ENCODE measurements around the gene EDN3. TPM values are rescaled to one million over a fixed set of nuclear protein-coding genes. Genes with fewer than 3 reads are reported as not detected.

Gene EDN3
- total RNA-seq (not detected in 2 replicates), polyA plus RNA-seq (not detected in 2 replicates), polyA minus RNA-seq (ENCODE audit: low replicate concordance) (not detected in 2 replicates)
- polyA plus RNA-seq (2012): not detected in 2 replicates

- Histone ChIP-seq H3K4me1 (ENCODE audit: control insufficient read depth, extremely low read depth, insufficient read depth, low read length) (no peaks in the 10 kb centered on the region), H3K36me3 (ENCODE audit: control insufficient read depth, insufficient read depth, low read length) (no peaks in the 10 kb centered on the region), H4K20me1 (ENCODE audit: control insufficient read depth, extremely low read depth, insufficient read depth, low read length) (no peaks in the 10 kb centered on the region), H3K4me3 (replicated peaks in 1 of 4; ENCODE audit: control extremely low read depth in 1 of 4, insufficient read depth in 1 of 4, low read depth in 3 of 4, low read length in 4 of 4) (no peak within 1 kb of the TSS), H3K9ac (ENCODE audit: insufficient read depth, low read length) (no peak within 1 kb of the TSS), H3K27me3 (ENCODE audit: control insufficient read depth, insufficient read depth, low read length) (no peaks in the 10 kb centered on the region), H3K79me2 (ENCODE audit: control insufficient read depth, insufficient read depth, low read length) (no peaks in the 10 kb centered on the region), H3K27ac (ENCODE audit: insufficient read depth, low read length) (no peak within 1 kb of the TSS), H3K9me3 (ENCODE audit: control insufficient read depth, insufficient read depth, low read depth, low read length) (no peaks in the 10 kb centered on the region), H2AFZ (ENCODE audit: low read length) (no peak within 1 kb of the TSS), H3K4me2 (ENCODE audit: extremely low read depth, insufficient read depth, low read length) (no peak within 1 kb of the TSS)
- no peak for DNase-seq (ENCODE audit: low read depth in 2 of 2)
- TF ChIP-seq CTCF (conservative IDR thresholded peaks at IDR 0.05 in 1 of 2, IDR thresholded peaks at IDR 0.05 in 1 of 2; ENCODE audit: low read depth in 1 of 2, low read length in 2 of 2) (no peak), EZH2 (IDR thresholded peaks at IDR 0.05; ENCODE audit: low read length, missing control alignments) (no peak)
These were observed at the start of gene EDN3 for GRCh38 chr20:59300333-59301081. TSS of gene EDN3 (plus strand) at chr20:59300611. CDS start at chr20:59300813, 202 bp downstream.

- TF ChIP-seq CTCF (conservative IDR thresholded peaks at IDR 0.05 in 1 of 2, IDR thresholded peaks at IDR 0.05 in 1 of 2; ENCODE audit: low read depth in 1 of 2, low read length in 2 of 2): no peak
- no peak for TF ChIP-seq EZH2 (IDR thresholded peaks at IDR 0.05; ENCODE audit: low read length, missing control alignments)
- Histone ChIP-seq H3K9me3 (ENCODE audit: control insufficient read depth, insufficient read depth, low read depth, low read length) (no peaks in the 10 kb centered on the region), H3K4me2 (ENCODE audit: extremely low read depth, insufficient read depth, low read length) (no peak overlapping the region), H2AFZ (ENCODE audit: low read length) (no peak overlapping the region), H3K36me3 (ENCODE audit: control insufficient read depth, insufficient read depth, low read length) (no peaks in the 10 kb centered on the region), H3K79me2 (ENCODE audit: control insufficient read depth, insufficient read depth, low read length) (no peaks in the 10 kb centered on the region), H3K4me1 (ENCODE audit: control insufficient read depth, extremely low read depth, insufficient read depth, low read length) (no peaks in the 10 kb centered on the region), H4K20me1 (ENCODE audit: control insufficient read depth, extremely low read depth, insufficient read depth, low read length) (no peaks in the 10 kb centered on the region), H3K27me3 (ENCODE audit: control insufficient read depth, insufficient read depth, low read length) (no peaks in the 10 kb centered on the region), H3K9ac (ENCODE audit: insufficient read depth, low read length) (no peak overlapping the region), H3K4me3 (replicated peaks in 1 of 4; ENCODE audit: control extremely low read depth in 1 of 4, insufficient read depth in 1 of 4, low read depth in 3 of 4, low read length in 4 of 4) (no peak overlapping the region), H3K27ac (ENCODE audit: insufficient read depth, low read length) (no peak overlapping the region)
- no peak for DNase-seq (ENCODE audit: low read depth in 2 of 2)
These were observed 47.1 kb upstream of the EDN3 start for GRCh38 chr20:59253325-59253724.

GRCh38 chr20:59253779-59254319 lies 46.6 kb upstream of the EDN3 start:
- no peak for DNase-seq (ENCODE audit: low read depth in 2 of 2)
- Histone ChIP-seq H3K4me2 (ENCODE audit: extremely low read depth, insufficient read depth, low read length) (no peak overlapping the region), H3K79me2 (ENCODE audit: control insufficient read depth, insufficient read depth, low read length) (no peaks in the 10 kb centered on the region), H3K4me3 (replicated peaks in 1 of 4; ENCODE audit: control extremely low read depth in 1 of 4, insufficient read depth in 1 of 4, low read depth in 3 of 4, low read length in 4 of 4) (no peak overlapping the region), H3K36me3 (ENCODE audit: control insufficient read depth, insufficient read depth, low read length) (no peaks in the 10 kb centered on the region), H3K27me3 (ENCODE audit: control insufficient read depth, insufficient read depth, low read length) (no peaks in the 10 kb centered on the region), H4K20me1 (ENCODE audit: control insufficient read depth, extremely low read depth, insufficient read depth, low read length) (no peaks in the 10 kb centered on the region), H2AFZ (ENCODE audit: low read length) (no peak overlapping the region), H3K9ac (ENCODE audit: insufficient read depth, low read length) (no peak overlapping the region), H3K4me1 (ENCODE audit: control insufficient read depth, extremely low read depth, insufficient read depth, low read length) (no peaks in the 10 kb centered on the region), H3K9me3 (ENCODE audit: control insufficient read depth, insufficient read depth, low read depth, low read length) (no peaks in the 10 kb centered on the region), H3K27ac (ENCODE audit: insufficient read depth, low read length) (no peak overlapping the region)
- no peak for TF ChIP-seq EZH2 (IDR thresholded peaks at IDR 0.05; ENCODE audit: low read length, missing control alignments)
- no peak for TF ChIP-seq CTCF (conservative IDR thresholded peaks at IDR 0.05 in 1 of 2, IDR thresholded peaks at IDR 0.05 in 1 of 2; ENCODE audit: low read depth in 1 of 2, low read length in 2 of 2)

All from fibroblast of lung (primary cell).